Ramos (cell line): ENCODE data around the gene PLEKHM3.

Experiments
- in situ Hi-C: fragments of 300-500 bp; cut with MboI; formaldehyde crosslinking; loops from one replicate; pipeline ENCODE4 v1.14.3; 2022; ENCODE audit warnings: low sequenced_read_pairs; ENCODE audit not compliant: unreplicated experiment

The PLEKHM3 gene

GRCh38 chr2:207840101-207840500 is 185.2 kb downstream of the PLEKHM3 start:
- in situ Hi-C loops, result no loop called here

GRCh38 chr2:207839575-207839974 is 185.8 kb downstream of the PLEKHM3 start:
- in situ Hi-C loops, result no loop called here

- in situ Hi-C loops, result no loop called here
These were observed 186.3 kb downstream of the PLEKHM3 start for GRCh38 chr2:207839028-207839427.

- in situ Hi-C loops, result no loop called here
These were observed 188.7 kb downstream of the PLEKHM3 start for GRCh38 chr2:207836521-207837133.

- in situ Hi-C loops, result no loop called here
These were observed 189.5 kb downstream of the PLEKHM3 start for GRCh38 chr2:207835805-207836204.

DNA sequence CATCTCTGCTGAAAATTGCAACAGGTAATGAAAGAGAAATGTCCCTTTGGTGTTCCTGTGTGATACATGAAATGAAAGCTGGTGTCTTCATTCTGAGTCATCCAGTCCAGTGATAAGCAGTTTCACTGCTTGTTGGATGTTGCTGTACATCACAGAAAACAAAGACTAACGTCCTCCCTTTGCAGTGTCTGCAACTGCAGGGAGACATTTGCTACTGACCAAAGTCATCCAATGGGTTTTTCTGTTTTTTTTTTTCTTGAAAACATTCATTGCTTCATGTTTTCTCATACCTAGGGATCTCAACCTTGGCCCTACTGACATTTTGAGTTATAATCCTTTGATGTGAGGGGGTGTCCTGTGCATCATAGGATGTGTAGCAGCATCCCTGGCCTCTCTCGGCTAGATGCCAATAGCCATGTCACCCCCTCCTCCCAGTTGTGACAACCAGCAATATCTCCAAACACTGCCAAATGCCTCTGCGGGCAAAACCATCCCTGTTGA is 192.0 kb downstream of the PLEKHM3 start:
- in situ Hi-C loops, result no loop called here

DNA sequence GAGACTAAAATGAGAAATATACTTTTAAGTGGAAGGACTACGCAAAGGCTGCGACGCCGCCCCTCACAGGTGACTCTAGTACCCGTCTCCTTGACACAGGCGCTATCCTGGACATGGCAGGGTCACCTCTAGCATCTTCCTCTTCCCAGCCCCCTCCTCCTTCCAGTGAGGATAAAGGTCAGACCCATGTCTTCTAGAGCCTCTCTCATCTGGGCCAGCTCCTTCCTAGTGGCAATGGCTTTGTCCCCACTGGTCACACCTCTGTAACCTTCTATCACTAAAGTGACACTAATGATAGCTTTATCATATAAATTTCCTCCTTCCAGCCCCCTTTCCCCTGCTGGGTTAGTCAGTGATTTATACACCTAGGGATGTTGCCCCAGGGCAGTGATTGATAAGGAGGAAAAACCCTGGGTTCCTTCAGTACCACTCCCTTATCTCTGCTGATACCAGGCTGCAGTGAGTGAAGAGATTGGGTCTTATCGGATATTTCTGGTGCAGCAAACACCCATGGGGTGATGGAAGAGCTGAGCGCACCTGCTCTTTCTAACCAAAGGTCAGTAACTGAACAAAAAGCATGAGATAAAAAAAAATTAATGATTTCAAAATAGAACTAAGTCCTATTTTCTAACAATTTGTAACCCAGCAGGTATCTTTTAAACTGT is 193.6 kb downstream of the PLEKHM3 start:
- in situ Hi-C loops, result no loop called here

GRCh38 chr2:207830778-207831438 is 194.4 kb downstream of the PLEKHM3 start:
- in situ Hi-C loops, result no loop called here

DNA sequence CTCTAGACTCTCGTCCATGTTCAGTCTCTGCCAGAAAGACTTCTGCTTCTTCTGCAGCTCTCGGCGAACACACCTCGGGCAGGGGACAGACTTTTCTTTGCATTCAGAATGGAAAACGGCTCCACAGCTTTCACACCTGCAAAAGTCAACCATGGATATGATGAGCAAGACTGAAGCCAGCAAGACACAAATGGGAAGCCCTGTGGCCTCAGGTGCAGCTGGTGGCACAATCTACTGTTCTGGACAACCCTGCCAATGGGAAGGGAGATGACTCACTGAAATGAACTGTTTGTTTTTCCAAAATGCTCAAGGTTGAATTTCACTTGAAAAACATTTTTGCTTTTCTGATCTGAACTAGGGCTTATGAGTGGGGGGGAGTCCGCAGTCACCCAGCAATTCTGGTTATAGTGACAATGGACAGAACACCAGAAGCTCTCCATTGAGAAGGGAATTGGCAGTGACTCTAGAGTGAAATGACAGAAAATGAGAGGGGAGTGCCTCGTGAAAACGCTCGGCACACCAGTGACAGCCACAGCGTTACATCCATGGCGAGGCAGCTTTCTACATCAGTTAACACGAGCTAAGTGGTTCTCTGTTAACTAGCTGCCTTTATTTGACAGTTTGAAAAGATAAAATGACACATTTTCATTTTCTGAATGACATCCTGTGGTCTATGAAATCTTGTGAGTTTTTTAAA is 196.8 kb downstream of the PLEKHM3 start:
- in situ Hi-C loops, result no loop called here

DNA sequence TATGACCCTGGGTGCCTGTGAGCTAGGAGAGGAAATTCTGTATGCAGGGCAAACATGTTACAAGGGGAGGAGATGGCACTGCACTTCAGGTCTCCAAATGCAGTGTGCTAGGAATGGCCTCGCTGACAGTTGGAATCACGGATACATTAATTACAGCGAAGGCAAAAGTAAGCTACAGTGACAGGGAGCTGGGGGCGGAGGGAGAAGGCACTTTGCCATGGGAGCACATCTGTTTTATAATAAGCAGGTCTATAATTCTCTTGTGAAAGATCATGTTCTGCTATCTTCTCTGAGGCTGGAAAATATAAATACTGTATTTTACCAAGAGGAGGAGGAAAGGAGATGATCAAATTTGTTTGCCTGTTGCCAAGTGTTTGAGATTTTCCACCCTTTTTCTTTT is 199.3 kb downstream of the PLEKHM3 start:
- in situ Hi-C loops, result no loop called here

DNA sequence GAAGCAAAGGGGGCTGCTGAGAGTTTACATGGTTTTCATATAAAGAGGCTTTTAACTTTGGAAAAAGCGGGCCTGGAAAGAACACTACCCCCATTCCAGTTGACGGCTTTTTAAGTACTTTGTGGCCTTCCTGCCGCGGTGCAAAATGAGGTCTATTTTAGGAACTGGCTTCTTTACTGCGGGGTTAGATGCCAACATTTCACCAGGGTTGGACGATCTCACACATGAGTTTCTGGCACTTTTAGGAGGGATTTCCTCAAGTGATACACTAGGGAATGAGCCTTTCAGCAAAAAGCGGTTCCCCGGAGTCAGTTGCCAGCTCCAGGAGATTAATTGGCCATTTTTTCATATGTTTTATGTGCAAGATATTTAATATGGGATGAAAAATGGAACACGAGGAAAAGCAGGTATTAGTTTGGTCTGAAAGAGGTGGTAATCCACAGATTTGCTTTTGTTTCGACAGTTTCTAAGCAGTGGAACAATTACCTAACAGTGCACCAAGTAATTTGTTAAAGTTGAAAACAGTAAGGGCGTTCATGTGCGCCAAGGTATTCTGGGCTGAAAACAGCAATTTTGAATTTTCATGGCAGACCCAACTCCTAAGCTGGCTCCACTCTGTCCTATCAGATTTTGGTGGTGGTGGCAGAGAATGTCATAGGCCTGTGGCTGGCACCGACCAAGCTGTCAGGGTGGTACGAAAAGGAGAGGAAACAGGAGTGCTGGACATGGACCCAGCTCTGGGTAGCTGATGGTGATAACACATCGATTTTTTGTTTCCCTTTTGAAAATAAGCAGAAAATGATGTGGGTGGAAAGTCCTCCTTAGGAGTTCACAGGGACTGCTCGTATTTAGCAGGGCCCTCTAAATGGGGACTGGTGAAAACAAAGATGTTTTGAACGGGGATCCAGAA is 200.0 kb downstream of the PLEKHM3 start:
- in situ Hi-C loops, result no loop called here

GRCh38 chr2:207823865-207824264 is 201.5 kb downstream of the PLEKHM3 start:
- in situ Hi-C loops, result no loop called here

- in situ Hi-C loops, result no loop called here
These were observed 205.2 kb downstream of the PLEKHM3 start for GRCh38 chr2:207819839-207820784.

DNA sequence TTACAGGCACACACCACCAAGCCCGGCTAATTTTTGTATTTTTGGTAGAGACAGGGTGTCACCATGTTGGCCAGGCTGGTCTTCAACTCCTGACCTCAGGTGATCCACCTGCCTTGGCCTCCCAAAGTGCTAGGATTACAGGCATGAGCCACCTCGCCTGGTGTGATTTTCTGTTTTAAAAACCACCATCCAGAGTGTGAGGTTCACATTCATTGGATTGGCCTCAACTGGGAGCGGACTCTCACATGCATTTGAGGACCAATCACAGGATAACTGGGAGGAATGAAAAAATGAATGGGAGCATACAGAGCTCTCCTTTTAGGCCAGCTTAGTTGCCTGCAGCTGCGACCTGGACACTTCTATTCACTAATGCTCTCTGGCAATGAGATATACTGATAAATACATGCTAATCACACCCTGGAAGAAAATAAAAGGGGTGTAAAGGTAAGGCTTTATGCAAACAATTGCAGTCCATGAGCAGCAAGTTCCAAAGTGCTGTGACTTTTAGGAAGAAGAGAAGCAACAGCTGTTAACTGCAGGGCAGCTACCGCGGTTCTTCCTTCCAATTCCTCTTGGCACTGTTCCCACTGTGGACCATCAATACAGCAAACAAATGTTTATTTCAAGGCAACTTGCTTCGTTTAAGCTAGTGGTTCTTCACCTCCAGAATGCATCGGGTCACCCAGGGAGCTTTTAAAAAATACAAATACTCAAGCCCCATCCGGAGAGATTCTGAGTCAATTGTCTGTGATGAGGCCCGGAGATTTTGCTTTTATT is 206.1 kb downstream of the PLEKHM3 start:
- in situ Hi-C loops, result no loop called here

- in situ Hi-C loops, result no loop called here
These were observed 208.8 kb downstream of the PLEKHM3 start for GRCh38 chr2:207816546-207816945.

DNA sequence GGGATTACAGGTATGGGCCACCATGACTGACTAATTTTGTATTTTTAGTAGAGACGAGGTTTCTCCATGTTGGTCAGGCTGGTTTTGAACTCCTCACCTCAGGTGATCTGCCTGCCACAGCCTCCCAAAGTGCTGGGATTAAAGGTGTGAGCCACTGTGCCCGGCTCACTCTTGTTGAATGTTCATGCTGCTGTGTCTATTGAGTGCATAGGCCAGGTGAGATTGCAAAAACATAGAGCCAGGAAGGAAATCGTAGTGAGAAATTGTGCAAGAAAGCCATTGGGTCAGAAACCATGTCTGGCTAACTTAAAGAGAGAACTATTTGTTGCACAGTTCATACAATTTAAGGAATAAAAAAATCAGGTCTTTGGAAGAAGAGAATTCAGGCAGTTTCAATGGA is 210.1 kb downstream of the PLEKHM3 start:
- in situ Hi-C loops, result no loop called here

DNA sequence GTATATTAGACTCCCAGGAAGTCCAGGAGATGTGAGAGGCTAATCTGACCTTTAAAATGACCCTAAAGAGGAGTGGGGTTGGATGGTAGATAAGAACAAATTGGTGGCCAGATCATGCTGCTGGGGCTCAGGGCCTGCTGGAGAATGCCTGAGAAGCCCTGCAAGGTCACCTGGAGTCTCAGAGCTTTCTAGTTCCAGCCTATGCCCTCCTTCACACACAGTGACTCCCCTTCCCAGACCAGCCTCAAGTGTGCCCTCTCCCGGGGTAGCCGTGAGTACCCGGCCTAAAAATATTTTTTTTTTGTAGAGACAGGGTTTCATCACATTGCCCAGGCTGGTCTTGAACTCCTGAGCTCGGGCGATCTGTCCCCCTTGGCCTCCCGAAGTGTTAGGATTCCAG is 211.4 kb downstream of the PLEKHM3 start:
- in situ Hi-C loops, result no loop called here
